ENCODE data around the gene THRB. TPM values are rescaled to one million over a fixed set of nuclear protein-coding genes. Genes with fewer than 3 reads are reported as not detected.
A peak's percentile ranks its signal among the peaks of the same experiment; 100 is the strongest.

The THRB gene
- total RNA-seq, 1 experiment from 2014 or later = 5.8 TPM

GRCh38 chr3:24128199-24129005 is 366.2 kb downstream of the THRB start:
- no peaks in the 10 kb centered on the region for H3K27me3 Mint-ChIP-seq (ENCODE audit: low read depth)
- DNase-seq (ENCODE audit: low spot score) (no peak), ATAC-seq (no peak)
- H3K4me1 Mint-ChIP-seq = no peaks in the 10 kb centered on the region
- H3K9me3 Mint-ChIP-seq = no peaks in the 10 kb centered on the region
- no peaks in the 10 kb centered on the region for H3K36me3 Mint-ChIP-seq
- TF ChIP-seq HMGXB4 (CRISPR knock-in tag; IDR thresholded peaks at IDR 0.05) (no peak), TCF7 (CRISPR knock-in tag; IDR thresholded peaks at IDR 0.05; ENCODE audit: low read depth) (no peak), NR1H2 (CRISPR knock-in tag; IDR thresholded peaks at IDR 0.05) (no peak), OVOL2 (CRISPR knock-in tag; IDR thresholded peaks at IDR 0.05; ENCODE audit: borderline replicate concordance) (no peak), ZNF416 (CRISPR knock-in tag; IDR thresholded peaks at IDR 0.05) (no peak), CREB1 (CRISPR knock-in tag; IDR thresholded peaks at IDR 0.05) (no peak), FOXK1 (CRISPR knock-in tag; IDR thresholded peaks at IDR 0.05) (no peak), TEAD1 (CRISPR knock-in tag; IDR thresholded peaks at IDR 0.05) (no peak)
- no peak overlapping the region for H3K27ac Mint-ChIP-seq
- POLR2A ChIA-PET = interaction anchor here (0.5 kb wide), 1 partner anchor 207 kb away, joined by 6 read pairs; no protein-coding TSS in a partner anchor
- no peak overlapping the region for H3K4me3 Mint-ChIP-seq
- CTCF ChIA-PET = interaction anchor here (0.7 kb wide), 1 partner anchor 58 kb away, joined by 3 read pairs; no protein-coding TSS in a partner anchor

GRCh38 chr3:24123596-24123995 is 371.1 kb downstream of the THRB start:
- H3K27ac Mint-ChIP-seq = no peak overlapping the region
- 0 out of 2 replicates have a peak, but pooled peaks cover under 1% of the 10 kb centered on the region for H3K4me1 Mint-ChIP-seq
- no peaks in the 10 kb centered on the region for H3K36me3 Mint-ChIP-seq
- ChIA-PET POLR2A (no interaction called here), CTCF (no interaction called here)
- no peaks in the 10 kb centered on the region for H3K27me3 Mint-ChIP-seq (ENCODE audit: low read depth)
- TF ChIP-seq MAX (CRISPR knock-in tag; IDR thresholded peaks at IDR 0.05) (no peak), ZSCAN18 (CRISPR knock-in tag; IDR thresholded peaks at IDR 0.05) (no peak), ATF6 (CRISPR knock-in tag; IDR thresholded peaks at IDR 0.05) (no peak), ZNF263 (CRISPR knock-in tag; IDR thresholded peaks at IDR 0.05; ENCODE audit: low read depth) (no peak), NFYB (CRISPR knock-in tag; conservative IDR thresholded peaks at IDR 0.05; ENCODE audit: low read depth) (no peak)
- no peak for ATAC-seq
- H3K4me3 Mint-ChIP-seq = no peak overlapping the region
- H3K9me3 Mint-ChIP-seq = no peaks in the 10 kb centered on the region
- no peak for DNase-seq (ENCODE audit: low spot score)

- ATAC-seq (no peak), DNase-seq (ENCODE audit: low spot score) (no peak)
- no peaks in the 10 kb centered on the region for H3K36me3 Mint-ChIP-seq
- 0 out of 2 replicates have a peak, but pooled peaks cover 3% of the 10 kb centered on the region for H3K4me1 Mint-ChIP-seq
- ChIA-PET CTCF (no interaction called here), POLR2A (no interaction called here)
- H3K4me3 Mint-ChIP-seq = no peak overlapping the region
- H3K27ac Mint-ChIP-seq = 0 out of 2 replicates have a peak overlapping the region, but pooled peaks have one; percentile 13
- no peaks in the 10 kb centered on the region for H3K27me3 Mint-ChIP-seq (ENCODE audit: low read depth)
- H3K9me3 Mint-ChIP-seq = no peaks in the 10 kb centered on the region
- TF ChIP-seq AR (CRISPR knock-in tag; IDR thresholded peaks at IDR 0.05) = no peak
- TF ChIP-seq ATF6 (CRISPR knock-in tag; IDR thresholded peaks at IDR 0.05) = no peak
- no peak for TF ChIP-seq STAT6 (CRISPR knock-in tag; conservative IDR thresholded peaks at IDR 0.05; ENCODE audit: low read depth)
- TF ChIP-seq PRRX2 (CRISPR knock-in tag; IDR thresholded peaks at IDR 0.05) = no peak
- no peak for TF ChIP-seq ZNF232 (CRISPR knock-in tag; IDR thresholded peaks at IDR 0.05)
Measured at GRCh38 chr3:24120434-24120833, 374.2 kb downstream of the THRB start.
